Measurements from ENCODE around the gene TMEM94. TPM values are rescaled to one million over a fixed set of nuclear protein-coding genes. Genes with fewer than 3 reads are reported as not detected.
A peak's percentile ranks its signal among the peaks of the same experiment; 100 is the strongest.
"Not testable (repeated sequence)": the region's sequence is repeated elsewhere in the genome, so short reads cannot be mapped to it uniquely, and the experiment has no call there.

Gene TMEM94
- total RNA-seq: 17.2 and 27.2 TPM in 2 replicates

- DNase-seq (ENCODE audit: low read depth in 2 of 2): peak; percentile 98
These were observed at the start of gene TMEM94 for GRCh38 chr17:75456417-75457046. TSS of gene TMEM94 (plus strand) at chr17:75456635. CDS start at chr17:75471906, 15,271 bp downstream.

DNA sequence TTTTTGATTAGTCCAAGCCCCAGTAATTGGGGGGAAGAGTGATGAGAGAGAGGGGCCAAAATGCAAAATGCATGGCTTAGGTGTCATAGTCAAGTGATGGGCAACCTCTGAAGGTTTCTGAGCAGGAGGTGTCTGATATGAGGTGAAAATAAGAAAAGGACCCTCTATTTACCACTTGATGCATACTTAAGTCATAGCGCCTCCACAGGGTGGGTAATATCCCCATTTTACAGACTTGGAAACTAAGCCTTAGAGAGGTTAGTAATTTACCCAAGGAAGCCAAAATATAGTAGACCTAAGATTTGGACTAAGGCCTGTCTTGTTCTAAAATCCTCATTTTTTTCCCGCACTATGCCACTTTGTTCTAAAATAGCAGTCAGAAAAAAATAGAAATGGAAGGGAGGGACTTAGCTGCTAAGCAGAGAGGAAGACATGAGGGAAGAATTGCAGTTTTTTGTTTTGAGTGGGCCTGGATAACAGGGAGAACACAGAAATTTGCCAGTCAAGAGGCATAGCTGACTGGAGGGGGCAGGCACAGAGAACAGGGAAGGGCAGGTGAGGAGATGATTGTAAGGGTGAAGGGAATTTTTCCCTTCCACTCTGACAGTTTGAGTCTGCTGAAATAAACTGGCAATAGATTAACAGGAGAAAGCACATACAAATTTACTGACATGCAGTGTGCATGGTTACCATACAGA lies 48.6 kb upstream of the TMEM94 start:
- DNase-seq (ENCODE audit: low read depth in 2 of 2): no peak

- no peak for DNase-seq (ENCODE audit: low read depth in 2 of 2)
These were observed 46.3 kb upstream of the TMEM94 start for GRCh38 chr17:75410141-75410540.

- DNase-seq (ENCODE audit: low read depth in 2 of 2): no peak
These were observed 44.9 kb upstream of the TMEM94 start for GRCh38 chr17:75411328-75412067.

DNA sequence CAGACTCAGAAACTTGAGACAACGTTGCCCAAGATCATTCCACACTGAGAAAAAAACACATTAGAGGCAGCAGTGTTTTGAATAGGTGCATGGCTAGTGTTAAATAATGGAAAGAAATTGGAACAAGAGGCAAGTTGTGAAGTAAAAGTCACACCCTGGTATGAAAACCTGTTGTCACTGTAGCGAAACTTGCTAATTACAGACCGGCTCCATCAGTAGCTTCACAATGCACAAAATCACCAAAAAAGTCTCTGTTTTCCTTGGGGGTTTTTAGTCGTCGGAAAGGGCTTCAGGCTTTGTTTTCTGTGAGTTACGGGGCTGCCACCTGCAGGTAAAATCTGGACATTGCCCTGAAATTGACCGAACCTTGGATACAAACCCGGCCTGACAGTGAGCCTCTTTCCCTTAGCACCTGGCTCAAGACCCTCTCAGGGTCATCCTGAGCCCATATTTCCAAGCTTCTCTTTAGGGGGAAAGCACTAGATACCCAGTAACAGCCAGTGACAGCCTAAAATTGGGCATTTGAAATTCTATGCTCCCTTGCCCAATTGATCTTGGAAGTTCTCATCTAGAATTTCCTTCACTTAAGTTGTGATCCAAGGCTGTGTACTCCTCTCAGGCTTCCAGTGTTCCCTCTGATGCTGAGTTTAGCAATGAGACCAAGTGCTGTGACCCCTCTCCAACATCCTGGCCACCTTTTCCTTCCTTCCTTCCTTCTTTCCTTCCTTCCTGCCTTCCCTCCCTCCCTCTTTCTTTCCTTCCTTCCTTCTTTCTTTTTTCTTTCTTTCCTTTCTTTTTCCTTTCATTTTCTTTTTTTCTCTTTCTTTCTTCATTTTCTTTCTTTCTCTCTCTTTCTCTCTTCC lies 43.7 kb upstream of the TMEM94 start:
- DNase-seq (ENCODE audit: low read depth in 2 of 2): peak; percentile 70 to 71

DNA sequence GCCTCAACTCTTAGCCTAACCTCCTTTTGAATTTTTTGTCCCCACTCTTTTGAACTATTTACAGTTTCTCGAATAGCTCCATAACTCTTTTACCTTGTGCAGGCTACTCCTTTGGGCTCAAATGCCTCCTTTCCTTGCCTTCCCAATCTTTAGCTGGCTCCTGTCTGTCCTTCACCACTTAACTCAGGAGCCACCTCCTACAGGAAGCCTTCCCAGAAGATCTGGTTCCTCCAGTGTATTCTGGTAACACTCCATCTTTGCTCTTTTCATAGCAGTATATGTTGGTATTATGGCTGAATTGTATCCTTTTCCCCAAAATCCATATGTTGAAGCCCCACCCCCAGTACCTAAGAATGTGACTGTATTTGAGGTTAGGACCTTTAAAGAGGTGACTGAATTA lies 41.9 kb upstream of the TMEM94 start:
- DNase-seq (ENCODE audit: low read depth in 2 of 2): no peak

- DNase-seq (ENCODE audit: low read depth in 2 of 2): no peak
These were observed 40.4 kb upstream of the TMEM94 start for GRCh38 chr17:75416006-75416405.

- DNase-seq (ENCODE audit: low read depth in 2 of 2): no peak
These were observed 39.3 kb upstream of the TMEM94 start for GRCh38 chr17:75417054-75417580.

GRCh38 chr17:75418531-75418930 lies 37.9 kb upstream of the TMEM94 start:
- no peak for DNase-seq (ENCODE audit: low read depth in 2 of 2)

GRCh38 chr17:75428543-75429469 lies 27.6 kb upstream of the TMEM94 start:
- DNase-seq (ENCODE audit: low read depth in 2 of 2): peak; percentile 60 to 79

DNA sequence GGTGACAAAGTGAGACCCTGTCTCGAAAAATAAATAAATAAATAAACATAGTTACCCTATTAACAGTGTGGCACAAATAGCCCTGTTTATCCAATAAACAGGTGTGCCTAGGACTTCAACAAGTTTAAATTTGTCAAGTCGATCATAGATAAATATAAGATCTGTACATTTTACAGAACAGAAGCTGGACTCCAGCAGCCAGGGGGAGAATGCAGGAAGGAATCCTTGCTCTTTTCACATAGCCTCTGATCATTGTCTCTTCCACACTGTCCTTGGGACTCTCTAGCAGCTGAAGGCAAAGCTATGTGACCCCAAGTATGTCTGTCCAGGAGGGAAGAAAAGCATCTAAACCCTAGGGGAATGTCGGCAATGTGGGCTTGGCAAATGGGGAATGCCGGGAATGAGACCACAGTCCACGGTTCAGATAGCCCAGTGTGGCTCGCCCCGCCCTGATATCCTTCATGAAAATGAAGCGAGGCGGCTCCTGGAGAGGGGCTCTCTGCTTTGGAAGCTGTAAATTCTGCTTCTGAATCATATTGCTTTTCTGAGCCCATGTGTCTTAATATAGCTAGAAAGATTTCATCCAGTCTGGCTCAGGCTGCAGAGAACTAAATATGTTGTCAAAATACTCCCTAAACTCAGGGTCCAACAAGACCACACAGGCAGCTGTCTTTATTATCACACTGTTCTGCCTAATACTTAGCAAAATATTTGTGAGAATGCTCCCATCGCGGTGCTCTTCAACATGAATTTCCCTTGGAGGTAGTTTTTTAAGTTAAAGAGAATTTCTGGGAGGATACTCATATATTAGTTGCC lies 26.1 kb upstream of the TMEM94 start:
- no peak for DNase-seq (ENCODE audit: low read depth in 2 of 2)

DNA sequence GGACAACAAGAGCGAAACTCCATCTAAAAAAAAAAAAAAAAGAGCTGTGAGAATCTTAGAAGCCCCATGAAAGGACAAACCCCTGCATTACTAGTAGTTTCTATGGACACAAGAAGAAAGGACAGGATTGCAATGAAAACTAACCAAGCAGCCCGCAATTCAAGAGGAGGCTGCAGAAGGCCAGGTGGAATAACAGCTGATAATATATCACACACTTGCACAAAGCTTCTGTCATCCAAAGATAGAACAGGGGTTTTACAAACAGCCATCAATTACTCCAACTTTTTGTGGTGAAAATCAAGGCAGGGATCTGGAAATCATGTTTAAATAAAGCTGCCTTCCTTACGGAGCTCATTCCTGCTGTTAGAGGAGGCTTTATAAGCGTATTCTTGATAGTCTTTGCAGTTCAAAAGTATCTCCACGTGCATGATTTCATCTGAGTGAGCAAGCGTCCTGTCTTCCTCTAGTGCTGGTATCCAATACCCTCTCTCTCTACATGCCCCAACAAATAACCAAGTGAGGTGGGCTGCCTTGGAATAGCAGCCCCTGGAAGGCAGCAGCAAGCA lies 23.1 kb upstream of the TMEM94 start:
- DNase-seq (ENCODE audit: low read depth in 2 of 2): no peak

GRCh38 chr17:75434433-75434832 lies 22.0 kb upstream of the TMEM94 start:
- DNase-seq (ENCODE audit: low read depth in 2 of 2): not testable (repeated sequence)

GRCh38 chr17:75437404-75437803 lies 19.0 kb upstream of the TMEM94 start:
- not testable (repeated sequence) for DNase-seq (ENCODE audit: low read depth in 2 of 2)

GRCh38 chr17:75439287-75439686 lies 17.1 kb upstream of the TMEM94 start:
- no peak for DNase-seq (ENCODE audit: low read depth in 2 of 2)

- DNase-seq (ENCODE audit: low read depth in 2 of 2): peak; percentile 55 to 68
These were observed 15.5 kb upstream of the TMEM94 start for GRCh38 chr17:75440738-75441448.

DNA sequence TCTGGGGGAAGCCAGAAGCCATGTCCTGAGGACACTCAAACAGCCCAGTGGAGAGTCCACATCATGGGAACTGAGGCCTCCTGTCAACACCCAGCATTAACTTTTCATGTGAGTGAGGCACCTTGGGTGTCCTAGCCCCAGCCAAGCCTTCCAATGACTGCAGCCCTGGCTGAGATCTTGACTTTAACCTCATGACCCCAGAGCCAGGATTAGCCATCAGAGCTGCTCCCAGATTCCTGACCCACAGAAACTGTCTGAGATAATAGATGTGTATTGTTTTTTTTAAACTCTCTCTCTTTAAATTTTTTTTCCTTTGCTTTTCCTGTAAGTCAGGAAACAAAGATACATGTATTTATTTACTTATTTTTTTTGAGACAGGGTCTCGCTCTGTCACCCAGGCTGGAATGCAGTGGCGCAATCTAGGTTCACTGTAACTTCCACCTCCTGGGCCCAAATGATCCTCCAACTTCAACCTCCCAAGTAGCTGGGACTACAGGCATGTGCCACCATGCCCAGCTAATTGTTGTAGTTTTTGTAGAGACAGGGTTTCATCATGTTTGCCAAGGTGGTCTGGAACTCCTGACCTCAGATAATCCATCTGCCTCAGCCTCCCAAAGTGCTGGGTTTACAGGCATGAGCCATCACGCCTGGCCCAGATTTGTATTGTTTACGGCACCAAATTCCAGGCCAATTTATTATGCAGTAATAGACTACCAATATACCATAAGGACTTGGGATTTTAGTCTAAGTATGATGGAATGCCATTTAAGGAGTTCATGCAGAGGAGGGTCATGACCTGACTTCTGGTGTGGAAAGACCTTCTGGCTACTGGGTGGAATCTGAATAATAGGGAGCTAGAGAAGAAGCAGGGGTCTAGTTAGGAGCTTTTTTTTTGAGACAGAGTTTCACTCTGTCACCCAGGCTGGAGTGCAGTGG lies 14.0 kb upstream of the TMEM94 start:
- DNase-seq (ENCODE audit: low read depth in 2 of 2): no peak
